ENCODE measurements around the gene UBD.

GRCh38 chr6:29597184-29597583 is 37.7 kb upstream of the UBD start:
- TF ChIP-seq HOXA9 (CRISPR knock-in tag; IDR thresholded peaks at IDR 0.05; ENCODE audit: borderline replicate concordance) (no peak), CTCF (CRISPR knock-in tag; IDR thresholded peaks at IDR 0.05) (no peak), KDM5B (CRISPR knock-in tag; IDR thresholded peaks at IDR 0.05; ENCODE audit: borderline replicate concordance) (no peak), HCFC1 (IDR thresholded peaks at IDR 0.05; ENCODE audit: low read depth, low read length) (no peak)

Measured in HepG2 (cell line).